ENCODE measurements around the gene PKMYT1. TPM values are rescaled to one million over a fixed set of nuclear protein-coding genes. Genes with fewer than 3 reads are reported as not detected.

PKMYT1 gene
- total RNA-seq, 2 experiments from 2014 or later, result 101 to 117 TPM

- Mint-ChIP-seq H3K4me1 (peaks cover 3% of the 10 kb centered on the region), H3K27me3 (peaks cover 8% of the 10 kb centered on the region), H3K4me3 (no peak overlapping the region), H3K9me3 (ENCODE audit: low read depth) (no peaks in the 10 kb centered on the region), H3K27ac (no peak overlapping the region), H3K36me3 (ENCODE audit: low read depth) (no peaks in the 10 kb centered on the region)
- intact Hi-C loops (cut with DNase I, micrococcal nuclease), result no loop called here
- ATAC-seq, result peak; percentile 52
- ChIA-PET POLR2A (interaction anchor here (0.7 kb wide), 1 partner anchor 14 kb away, joined by 3 read pairs; no protein-coding TSS in a partner anchor), CTCF (no interaction called here)
- DNase-seq, result no peak
These were observed 24.3 kb downstream of the PKMYT1 start for GRCh38 chr16:2955779-2956578.

GRCh38 chr16:2955438-2955778, 24.8 kb downstream of the PKMYT1 start:
- H3K27ac Mint-ChIP-seq, result no peak overlapping the region
- H3K36me3 Mint-ChIP-seq (ENCODE audit: low read depth), result no peaks in the 10 kb centered on the region
- H3K27me3 Mint-ChIP-seq, result peaks cover 8% of the 10 kb centered on the region
- peaks cover 3% of the 10 kb centered on the region for H3K4me1 Mint-ChIP-seq
- DNase-seq (no peak), ATAC-seq (no peak)
- intact Hi-C loops (cut with DNase I, micrococcal nuclease), result no loop called here
- H3K4me3 Mint-ChIP-seq, result no peak overlapping the region
- no peaks in the 10 kb centered on the region for H3K9me3 Mint-ChIP-seq (ENCODE audit: low read depth)
- POLR2A ChIA-PET, result no interaction called here
- CTCF ChIA-PET, result no interaction called here

GRCh38 chr16:2954656-2955381, 25.4 kb downstream of the PKMYT1 start:
- H3K27ac Mint-ChIP-seq, result no peak overlapping the region
- ChIA-PET CTCF (no interaction called here), POLR2A (no interaction called here)
- H3K36me3 Mint-ChIP-seq (ENCODE audit: low read depth), result no peaks in the 10 kb centered on the region
- H3K27me3 Mint-ChIP-seq, result peaks cover 6% of the 10 kb centered on the region
- H3K4me3 Mint-ChIP-seq, result no peak overlapping the region
- ATAC-seq, result no peak
- intact Hi-C loops (cut with DNase I, micrococcal nuclease), result no loop called here
- no peaks in the 10 kb centered on the region for H3K9me3 Mint-ChIP-seq (ENCODE audit: low read depth)
- peaks cover 3% of the 10 kb centered on the region for H3K4me1 Mint-ChIP-seq
- DNase-seq, result no peak

GRCh38 chr16:2953706-2954627, 26.3 kb downstream of the PKMYT1 start:
- no peaks in the 10 kb centered on the region for H3K36me3 Mint-ChIP-seq (ENCODE audit: low read depth)
- H3K27ac Mint-ChIP-seq, result no peak overlapping the region
- ATAC-seq, result no peak
- intact Hi-C loops (cut with DNase I, micrococcal nuclease), result no loop called here
- no peaks in the 10 kb centered on the region for H3K9me3 Mint-ChIP-seq (ENCODE audit: low read depth)
- no peak overlapping the region for H3K4me3 Mint-ChIP-seq
- H3K27me3 Mint-ChIP-seq, result peaks cover 6% of the 10 kb centered on the region
- ChIA-PET POLR2A (no interaction called here), CTCF (no interaction called here)
- peaks cover 3% of the 10 kb centered on the region for H3K4me1 Mint-ChIP-seq
- DNase-seq, result no peak

- Mint-ChIP-seq H3K4me1 (peaks cover 3% of the 10 kb centered on the region), H3K27ac (no peak overlapping the region), H3K27me3 (peaks cover 6% of the 10 kb centered on the region), H3K9me3 (ENCODE audit: low read depth) (no peaks in the 10 kb centered on the region), H3K4me3 (no peak overlapping the region), H3K36me3 (ENCODE audit: low read depth) (peaks cover 1% of the 10 kb centered on the region)
- intact Hi-C loops (cut with DNase I, micrococcal nuclease), result no loop called here
- POLR2A ChIA-PET, result no interaction called here
- ATAC-seq (no peak), DNase-seq (no peak)
- CTCF ChIA-PET, result interaction anchor here (0.6 to 0.9 kb wide), 4 partner anchors 11 to 112 kb away, joined by 3 to 4 read pairs (median 4); partner anchors contain the start of genes FLYWCH2 and KREMEN2
These were observed 27.6 kb downstream of the PKMYT1 start for GRCh38 chr16:2952679-2953078.

GRCh38 chr16:2950773-2951172, 29.5 kb downstream of the PKMYT1 start:
- Mint-ChIP-seq H3K27ac (no peak overlapping the region), H3K9me3 (ENCODE audit: low read depth) (no peaks in the 10 kb centered on the region), H3K36me3 (ENCODE audit: low read depth) (peaks cover 6% of the 10 kb centered on the region), H3K27me3 (no peaks in the 10 kb centered on the region), H3K4me1 (no peaks in the 10 kb centered on the region), H3K4me3 (no peak overlapping the region)
- DNase-seq (no peak), ATAC-seq (no peak)
- ChIA-PET POLR2A (no interaction called here), CTCF (no interaction called here)
- intact Hi-C loops (cut with DNase I, micrococcal nuclease), result no loop called here

- ChIA-PET POLR2A (no interaction called here), CTCF (no interaction called here)
- Mint-ChIP-seq H3K36me3 (ENCODE audit: low read depth) (peaks cover 6% of the 10 kb centered on the region), H3K9me3 (ENCODE audit: low read depth) (no peaks in the 10 kb centered on the region), H3K4me3 (no peak overlapping the region), H3K27ac (no peak overlapping the region), H3K27me3 (no peaks in the 10 kb centered on the region), H3K4me1 (no peaks in the 10 kb centered on the region)
- DNase-seq (no peak), ATAC-seq (no peak)
- intact Hi-C loops (cut with DNase I, micrococcal nuclease), result no loop called here
These were observed 29.9 kb downstream of the PKMYT1 start for GRCh38 chr16:2950353-2950724.

- ChIA-PET POLR2A (no interaction called here), CTCF (no interaction called here)
- H3K4me3 Mint-ChIP-seq, result no peak overlapping the region
- H3K27ac Mint-ChIP-seq, result no peak overlapping the region
- H3K36me3 Mint-ChIP-seq (ENCODE audit: low read depth), result peaks cover 6% of the 10 kb centered on the region
- H3K27me3 Mint-ChIP-seq, result no peaks in the 10 kb centered on the region
- intact Hi-C loops (cut with DNase I, micrococcal nuclease), result no loop called here
- H3K4me1 Mint-ChIP-seq, result no peaks in the 10 kb centered on the region
- no peak for ATAC-seq
- no peaks in the 10 kb centered on the region for H3K9me3 Mint-ChIP-seq (ENCODE audit: low read depth)
- no peak for DNase-seq
These were observed 30.4 kb downstream of the PKMYT1 start for GRCh38 chr16:2949705-2950352.

GRCh38 chr16:2948807-2949704, 31.2 kb downstream of the PKMYT1 start:
- ChIA-PET CTCF (interaction anchor here (0.5 kb wide), 1 partner anchor 74 kb away, joined by 3 read pairs; no protein-coding TSS in a partner anchor), POLR2A (no interaction called here)
- Mint-ChIP-seq H3K27me3 (no peaks in the 10 kb centered on the region), H3K4me1 (no peaks in the 10 kb centered on the region), H3K9me3 (ENCODE audit: low read depth) (no peaks in the 10 kb centered on the region), H3K27ac (no peak overlapping the region), H3K36me3 (ENCODE audit: low read depth) (peaks cover 6% of the 10 kb centered on the region), H3K4me3 (no peak overlapping the region)
- intact Hi-C loops (cut with DNase I, micrococcal nuclease), result no loop called here
- DNase-seq (no peak), ATAC-seq (no peak)

GRCh38 chr16:2946649-2947048, 33.6 kb downstream of the PKMYT1 start:
- Mint-ChIP-seq H3K4me1 (no peaks in the 10 kb centered on the region), H3K9me3 (ENCODE audit: low read depth) (no peaks in the 10 kb centered on the region), H3K36me3 (ENCODE audit: low read depth) (peaks cover 17% of the 10 kb centered on the region), H3K27me3 (no peaks in the 10 kb centered on the region), H3K4me3 (no peak overlapping the region), H3K27ac (no peak overlapping the region)
- ChIA-PET CTCF (no interaction called here), POLR2A (no interaction called here)
- no peak for ATAC-seq
- DNase-seq, result no peak
- intact Hi-C loops (cut with DNase I, micrococcal nuclease), result no loop called here
